ENCODE measurements around the gene UNG. TPM values are rescaled to one million over a fixed set of nuclear protein-coding genes. Genes with fewer than 3 reads are reported as not detected.
"Not testable (repeated sequence)": the region's sequence is repeated elsewhere in the genome, so short reads cannot be mapped to it uniquely, and the experiment has no call there.

Gene UNG
- total RNA-seq, 1 experiment from 2014 or later, result 188 TPM

- no CpG with 5 or more reads among the region's 9 CpGs for WGBS (ENCODE audit: extremely low coverage, insufficient read length, low lambda C conversion rate)
- Mint-ChIP-seq H3K27me3 (ENCODE audit: low read depth) (no peaks in the 10 kb centered on the region; the same call in 1 of the 2 replicates), H3K4me1 (peaks cover 12 to 15% of the 10 kb centered on the region in 2 experiments), H3K36me3 (ENCODE audit: insufficient read depth in 1 of 3, low read depth in 3 of 3) (0 out of 7 replicates have a peak, but pooled peaks cover 0 to under 1% (median 0%) of the 10 kb centered on the region in 3 experiments), H3K4me3 (peak overlapping the region; percentile 86 to 96), H3K9me3 (no peaks in the 10 kb centered on the region; a peak in 1 of 5 replicates), H3K27ac (peak overlapping the region in 2 of 3 experiments; percentile 47 to 62; a peak in 3 of 7 replicates)
- Histone ChIP-seq H3K9ac (ENCODE audit: extremely low read depth, insufficient read length, low read length) (peak overlapping the region; percentile 11), H4K5ac (ENCODE audit: insufficient read length, low read depth, low read length) (no peak overlapping the region), H3K9me3 (ENCODE audit: control insufficient read depth, low read depth, low read length) (no peaks in the 10 kb centered on the region), H3K79me2 (ENCODE audit: insufficient read depth, low read length) (no peaks in the 10 kb centered on the region), H4K20me1 (ENCODE audit: control insufficient read depth, insufficient read depth, insufficient read length) (no peaks in the 10 kb centered on the region), H3K4ac (ENCODE audit: low read depth, low read length) (no peak overlapping the region), H2BK120ac (ENCODE audit: low read depth, low read length, poor library complexity, severe bottlenecking) (no peak overlapping the region), H3K4me2 (ENCODE audit: insufficient read depth, insufficient read length, low read length) (peak overlapping the region; percentile 85), H4K91ac (ENCODE audit: insufficient read length, low read depth, low read length) (no peak overlapping the region), H2AK5ac (ENCODE audit: insufficient read length, low read length) (no peak overlapping the region), H3K18ac (ENCODE audit: insufficient read length, low read depth, low read length) (no peak overlapping the region), H2BK20ac (ENCODE audit: low read depth, low read length, poor library complexity, severe bottlenecking) (no peak overlapping the region), H3K23ac (ENCODE audit: insufficient read length, low read depth, low read length) (no peak overlapping the region), H4K8ac (replicated peaks; ENCODE audit: insufficient read length, low read depth, low read length) (no peak overlapping the region), H2BK12ac (ENCODE audit: insufficient read length, low read depth, low read length) (no peak overlapping the region), H3T11ph (ENCODE audit: low read length) (no peak overlapping the region), H3K27me3 (ENCODE audit: insufficient read depth, low read length) (no peaks in the 10 kb centered on the region), H3K23me2 (ENCODE audit: insufficient read length, low read depth, low read length, poor library complexity, severe bottlenecking) (peaks cover 7% of the 10 kb centered on the region), H2AFZ (ENCODE audit: low read length) (no peak overlapping the region), H3K14ac (ENCODE audit: insufficient read depth, low read length) (no peak overlapping the region), H3K27ac (ENCODE audit: insufficient read length, low read depth, low read length) (no peak overlapping the region), H3K56ac (ENCODE audit: insufficient read length, low read depth, low read length) (no peak overlapping the region), H2BK5ac (ENCODE audit: insufficient read length, low read length) (no peak overlapping the region), H2BK15ac (ENCODE audit: low read depth, low read length) (no peak overlapping the region), H3K79me1 (ENCODE audit: insufficient read depth, low read depth, low read length, poor library complexity, severe bottlenecking) (no peaks in the 10 kb centered on the region), H3K4me1 (ENCODE audit: insufficient read depth, low read length) (no peaks in the 10 kb centered on the region; the same call in 1 of the 2 replicates)
- no peak for TF ChIP-seq CTCF (conservative IDR thresholded peaks at IDR 0.05)
- no peak for DNase-seq
Measured at GRCh38 chr12:109053382-109054123, 43.8 kb upstream of the UNG start.

- H3K27me3 Mint-ChIP-seq (ENCODE audit: low read depth); H4K8ac ChIP-seq (replicated peaks; ENCODE audit: insufficient read length, low read depth, low read length); H3K4ac ChIP-seq (ENCODE audit: low read depth, low read length); H2BK5ac ChIP-seq (ENCODE audit: insufficient read length, low read length); H3T11ph ChIP-seq (ENCODE audit: low read length); H3K4me2 ChIP-seq (ENCODE audit: insufficient read depth, insufficient read length, low read length); H3K9ac ChIP-seq (ENCODE audit: extremely low read depth, insufficient read length, low read length); H3K9me3 Mint-ChIP-seq; H3K4me1 ChIP-seq (ENCODE audit: insufficient read depth, low read length); H2BK15ac ChIP-seq (ENCODE audit: low read depth, low read length); H4K20me1 ChIP-seq (ENCODE audit: control insufficient read depth, insufficient read depth, insufficient read length); H3K9me3 ChIP-seq (ENCODE audit: control insufficient read depth, low read depth, low read length); H4K5ac ChIP-seq (ENCODE audit: insufficient read length, low read depth, low read length); H2AFZ ChIP-seq (ENCODE audit: low read length); H3K18ac ChIP-seq (ENCODE audit: insufficient read length, low read depth, low read length); H3K36me3 Mint-ChIP-seq (ENCODE audit: insufficient read depth in 1 of 3, low read depth in 3 of 3); H3K14ac ChIP-seq (ENCODE audit: insufficient read depth, low read length); H3K79me1 ChIP-seq (ENCODE audit: insufficient read depth, low read depth, low read length, poor library complexity, severe bottlenecking); H3K27me3 ChIP-seq (ENCODE audit: insufficient read depth, low read length); H2BK120ac ChIP-seq (ENCODE audit: low read depth, low read length, poor library complexity, severe bottlenecking); DNase-seq; H2BK12ac ChIP-seq (ENCODE audit: insufficient read length, low read depth, low read length); H3K56ac ChIP-seq (ENCODE audit: insufficient read length, low read depth, low read length); H3K27ac ChIP-seq (ENCODE audit: insufficient read length, low read depth, low read length); H4K91ac ChIP-seq (ENCODE audit: insufficient read length, low read depth, low read length); H2AK5ac ChIP-seq (ENCODE audit: insufficient read length, low read length); H3K79me2 ChIP-seq (ENCODE audit: insufficient read depth, low read length); H3K27ac Mint-ChIP-seq; H3K23ac ChIP-seq (ENCODE audit: insufficient read length, low read depth, low read length); H3K23me2 ChIP-seq (ENCODE audit: insufficient read length, low read depth, low read length, poor library complexity, severe bottlenecking); H2BK20ac ChIP-seq (ENCODE audit: low read depth, low read length, poor library complexity, severe bottlenecking): not testable (repeated sequence)
- no CpG with 5 or more reads among the region's 4 CpGs for WGBS (ENCODE audit: extremely low coverage, insufficient read length, low lambda C conversion rate)
- peaks cover 12 to 15% of the 10 kb centered on the region in 2 experiments for H3K4me1 Mint-ChIP-seq
- H3K4me3 Mint-ChIP-seq, result peak overlapping the region; percentile 86 to 96; a peak in 4 of 5 replicates
Measured at GRCh38 chr12:109054124-109054513, 43.3 kb upstream of the UNG start.
